Duodenal mucosa (tissue), 2 donors: Measurements from ENCODE around the gene C17orf113.

Experiments
- H3K27ac ChIP-seq: one replicate; pipeline ENCODE4 v1.7.0; 2013; ENCODE audit warnings: low read depth, low read length
- H3K27me3 ChIP-seq, 2 donors: one replicate each; pipeline ENCODE4 v1.7.0; 2013; ENCODE audit warnings: low read length in 2 of 2, control low read depth in 1 of 2; ENCODE audit not compliant: insufficient read depth in 2 of 2, control insufficient read depth in 1 of 2
- H3K36me3 ChIP-seq, 2 donors: one replicate each; pipeline ENCODE4 v1.7.0; 2013; ENCODE audit warnings: low read length in 2 of 2, control low read depth in 1 of 2; ENCODE audit not compliant: insufficient read depth in 2 of 2, control insufficient read depth in 1 of 2
- H3K4me1 ChIP-seq, 2 donors: one replicate each; pipeline ENCODE4 v1.7.0; 2013; ENCODE audit warnings: low read length in 2 of 2, control low read depth in 1 of 2; ENCODE audit not compliant: insufficient read depth in 2 of 2, control insufficient read depth in 1 of 2
- H3K4me3 ChIP-seq, 2 donors: one replicate each; pipeline ENCODE4 v1.7.0; 2013; ENCODE audit warnings: low read length in 2 of 2, low read depth in 1 of 2
- H3K9ac ChIP-seq, 2 donors: one replicate each; pipeline ENCODE4 v1.7.0; 2013; ENCODE audit warnings: low read length in 2 of 2, low read depth in 1 of 2
- H3K9me3 ChIP-seq, 2 donors: one replicate each; pipeline ENCODE4 v1.7.0; 2013; ENCODE audit warnings: low read length in 2 of 2, control low read depth in 1 of 2; ENCODE audit not compliant: control insufficient read depth in 1 of 2

C17orf113 gene

DNA sequence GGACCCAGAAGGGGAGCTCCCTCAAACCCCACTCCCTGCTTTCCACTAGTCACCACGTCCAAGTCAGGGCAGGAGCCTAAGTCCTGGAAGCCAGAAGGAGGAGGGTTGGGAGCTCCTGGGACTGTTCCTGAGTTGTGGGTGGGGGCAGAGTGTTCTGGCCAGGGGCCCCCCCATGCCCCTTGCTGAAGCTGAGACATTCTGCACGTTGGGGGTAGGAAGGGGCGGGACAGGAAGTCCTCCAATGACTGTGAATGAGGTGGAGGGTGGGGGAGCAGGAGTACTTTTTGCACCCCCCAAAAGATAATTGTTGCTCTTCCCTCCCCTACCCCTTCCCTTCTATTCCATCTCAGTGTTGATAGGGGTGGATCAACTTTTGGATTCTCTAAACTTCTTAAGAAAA is 21.4 kb upstream of the C17orf113 start:
- H3K36me3 ChIP-seq = no peaks in the 10 kb centered on the region
- no peak overlapping the region for H3K27ac ChIP-seq
- H3K4me1 ChIP-seq = peaks cover 3 to 4% of the 10 kb centered on the region in 2 donors
- no peaks in the 10 kb centered on the region for H3K9me3 ChIP-seq
- peaks cover 19 to 21% of the 10 kb centered on the region in 2 donors for H3K27me3 ChIP-seq
- peak overlapping the region in 1 of 2 donors; percentile 47 for H3K4me3 ChIP-seq
- H3K9ac ChIP-seq = no peak overlapping the region

- no peak overlapping the region for H3K9ac ChIP-seq
- no peaks in the 10 kb centered on the region for H3K36me3 ChIP-seq
- H3K27ac ChIP-seq = no peak overlapping the region
- H3K9me3 ChIP-seq = no peaks in the 10 kb centered on the region
- H3K4me1 ChIP-seq = peaks cover 3 to 4% of the 10 kb centered on the region in 2 donors
- no peak overlapping the region for H3K4me3 ChIP-seq
- peaks cover 19 to 21% of the 10 kb centered on the region in 2 donors for H3K27me3 ChIP-seq
These were observed 18.6 kb upstream of the C17orf113 start for GRCh38 chr17:42068979-42069378.

- Histone ChIP-seq H3K4me3 (no peak overlapping the region), H3K27ac (no peak overlapping the region), H3K36me3 (no peaks in the 10 kb centered on the region), H3K27me3 (peaks cover 19 to 21% of the 10 kb centered on the region in 2 donors), H3K4me1 (peaks cover 3 to 4% of the 10 kb centered on the region in 2 donors), H3K9ac (no peak overlapping the region), H3K9me3 (no peaks in the 10 kb centered on the region)
These were observed 17.1 kb upstream of the C17orf113 start for GRCh38 chr17:42067371-42068091.

DNA sequence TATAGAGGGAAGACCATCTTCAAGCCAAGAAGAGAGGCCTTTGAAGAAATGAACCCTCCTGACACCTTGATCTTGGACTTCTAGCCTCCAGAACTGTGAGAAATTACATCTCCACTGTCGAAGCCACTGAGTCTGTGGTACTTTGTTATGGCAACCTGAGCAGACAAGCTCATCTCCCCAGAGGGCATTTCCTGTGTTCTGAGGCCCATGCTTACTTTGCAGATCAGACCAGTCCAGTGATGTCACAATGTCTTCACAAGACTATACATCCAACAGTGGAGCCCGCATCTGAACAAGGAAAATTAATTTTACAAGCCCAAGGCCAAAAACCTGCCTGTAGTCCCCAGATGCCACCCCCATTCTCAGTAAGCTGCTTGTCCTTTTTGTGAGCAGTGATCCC is 14.8 kb upstream of the C17orf113 start:
- Histone ChIP-seq H3K27me3 (no peaks in the 10 kb centered on the region), H3K36me3 (no peaks in the 10 kb centered on the region), H3K9me3 (no peaks in the 10 kb centered on the region), H3K4me3 (no peak overlapping the region), H3K27ac (no peak overlapping the region), H3K4me1 (peaks cover 2 to 5% of the 10 kb centered on the region in 2 donors), H3K9ac (no peak overlapping the region)

DNA sequence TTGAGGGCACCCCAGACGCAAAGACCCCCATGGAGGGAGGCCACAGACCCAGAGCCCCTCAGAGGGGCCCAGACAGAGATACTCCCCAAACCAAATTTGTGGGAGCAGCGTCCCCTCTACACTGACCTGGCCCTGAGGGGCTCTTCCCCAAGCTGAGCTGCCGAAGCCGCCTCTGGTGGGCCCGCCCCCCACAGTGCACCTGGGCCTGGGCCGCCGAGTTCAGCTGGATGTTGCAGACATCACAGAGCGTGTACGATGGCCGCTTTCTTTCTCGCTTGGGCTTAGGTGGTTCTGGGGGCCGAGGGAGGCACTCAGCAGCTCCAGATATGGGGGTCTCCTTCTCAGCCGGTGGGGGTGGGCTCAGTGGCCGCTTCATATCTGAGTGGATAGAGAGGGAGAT is 12.3 kb upstream of the C17orf113 start:
- peaks cover 6% of the 10 kb centered on the region in 2 donors for H3K4me1 ChIP-seq
- H3K27ac ChIP-seq = no peak overlapping the region
- H3K36me3 ChIP-seq = no peaks in the 10 kb centered on the region
- H3K9ac ChIP-seq = no peak overlapping the region
- no peaks in the 10 kb centered on the region for H3K27me3 ChIP-seq
- H3K9me3 ChIP-seq = no peaks in the 10 kb centered on the region
- no peak overlapping the region for H3K4me3 ChIP-seq

DNA sequence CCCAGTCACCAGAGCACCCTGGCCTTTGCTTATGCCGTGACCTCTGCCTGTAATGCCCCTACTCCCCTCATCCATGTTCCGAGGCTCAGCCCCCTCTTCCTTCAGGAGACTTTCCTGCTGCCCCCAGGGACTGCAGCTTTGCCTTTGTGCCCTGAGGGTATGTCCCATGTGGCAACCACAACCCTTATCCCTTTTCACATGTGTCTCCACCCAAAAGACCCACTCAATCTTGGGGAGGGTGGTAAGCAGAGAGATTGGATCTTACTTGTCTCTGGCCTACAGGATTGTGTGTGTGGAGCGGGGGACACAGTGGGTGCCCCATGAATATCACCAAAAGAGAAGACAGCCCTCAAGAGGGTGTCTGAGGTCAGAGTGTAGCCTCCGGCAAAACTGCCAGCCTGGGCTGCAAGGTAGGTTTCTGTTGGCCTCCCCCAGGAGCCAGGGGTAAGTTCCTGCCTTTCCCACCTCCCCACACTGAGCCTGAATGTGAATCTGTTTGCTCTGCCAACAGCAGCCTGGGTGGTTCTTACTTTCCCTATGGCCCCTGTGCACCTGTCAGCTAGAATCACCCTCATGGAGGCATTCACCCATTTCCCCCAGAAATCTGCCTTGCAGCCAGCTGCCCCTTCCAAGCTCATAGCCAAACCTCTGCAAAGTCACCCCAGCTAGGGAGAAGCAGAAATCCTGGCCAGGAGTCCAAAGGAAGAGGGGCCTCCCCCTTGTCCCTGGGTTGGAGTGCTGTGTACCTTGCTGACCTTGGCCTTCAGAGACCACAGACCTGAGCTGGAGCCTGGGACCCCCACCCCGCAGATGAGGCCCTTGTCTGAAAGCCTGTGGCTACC is 11.5 kb upstream of the C17orf113 start:
- Histone ChIP-seq H3K27me3 (no peaks in the 10 kb centered on the region), H3K9ac (no peak overlapping the region), H3K27ac (no peak overlapping the region), H3K36me3 (no peaks in the 10 kb centered on the region), H3K9me3 (no peaks in the 10 kb centered on the region), H3K4me3 (no peak overlapping the region), H3K4me1 (peaks cover 3 to 6% of the 10 kb centered on the region in 2 donors)

DNA sequence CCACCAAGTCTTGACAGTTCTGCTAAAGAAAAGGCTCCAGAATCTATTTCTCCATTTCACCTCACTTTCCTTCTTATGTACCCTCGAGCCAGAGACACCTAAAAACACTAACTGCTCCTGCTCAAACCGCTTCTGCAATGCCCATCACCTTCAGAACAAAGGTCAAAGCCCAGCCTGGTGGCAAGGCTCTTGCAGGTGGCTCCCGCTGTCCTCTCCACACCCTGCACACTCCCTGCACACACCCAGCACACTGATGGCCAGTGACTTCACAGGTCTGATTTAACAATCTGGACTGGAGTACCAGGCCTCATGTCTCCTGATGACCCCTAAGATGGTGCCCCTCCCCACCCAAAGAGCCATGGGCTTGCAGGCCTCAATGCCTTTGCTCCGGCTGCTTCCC is 9.8 kb upstream of the C17orf113 start:
- peaks cover 3 to 6% of the 10 kb centered on the region in 2 donors for H3K4me1 ChIP-seq
- no peak overlapping the region for H3K9ac ChIP-seq
- H3K4me3 ChIP-seq = no peak overlapping the region
- H3K36me3 ChIP-seq = no peaks in the 10 kb centered on the region
- H3K27me3 ChIP-seq = no peaks in the 10 kb centered on the region
- no peaks in the 10 kb centered on the region for H3K9me3 ChIP-seq
- no peak overlapping the region for H3K27ac ChIP-seq

DNA sequence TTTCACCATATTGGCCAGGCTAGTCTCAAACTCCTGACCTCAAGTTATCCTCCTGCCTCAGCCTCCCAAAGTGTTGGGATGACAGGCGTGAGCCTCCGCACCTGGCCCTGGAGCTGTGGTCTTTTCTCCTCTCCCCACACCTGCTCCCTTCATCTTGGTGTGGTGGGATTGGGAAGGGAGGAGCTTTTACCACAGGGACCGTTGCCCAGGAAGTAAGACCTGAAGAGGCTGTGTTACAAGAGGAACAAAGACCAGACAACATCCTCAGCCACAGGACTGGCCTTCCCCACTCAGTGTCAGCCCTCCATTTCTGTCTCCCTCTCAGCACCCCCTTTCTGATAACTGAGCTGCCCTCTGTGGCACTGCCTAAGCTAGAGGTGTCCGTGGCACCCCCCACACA is 9.4 kb upstream of the C17orf113 start:
- no peak overlapping the region for H3K9ac ChIP-seq
- no peaks in the 10 kb centered on the region for H3K27me3 ChIP-seq
- no peaks in the 10 kb centered on the region for H3K9me3 ChIP-seq
- H3K4me3 ChIP-seq = no peak overlapping the region
- no peak overlapping the region for H3K27ac ChIP-seq
- H3K4me1 ChIP-seq = peaks cover 3 to 6% of the 10 kb centered on the region in 2 donors
- H3K36me3 ChIP-seq = no peaks in the 10 kb centered on the region

- no peak overlapping the region for H3K9ac ChIP-seq
- H3K27me3 ChIP-seq = peaks cover 12 to 13% of the 10 kb centered on the region in 2 donors
These were observed 7.7 kb upstream of the C17orf113 start for GRCh38 chr17:42058063-42058462.

DNA sequence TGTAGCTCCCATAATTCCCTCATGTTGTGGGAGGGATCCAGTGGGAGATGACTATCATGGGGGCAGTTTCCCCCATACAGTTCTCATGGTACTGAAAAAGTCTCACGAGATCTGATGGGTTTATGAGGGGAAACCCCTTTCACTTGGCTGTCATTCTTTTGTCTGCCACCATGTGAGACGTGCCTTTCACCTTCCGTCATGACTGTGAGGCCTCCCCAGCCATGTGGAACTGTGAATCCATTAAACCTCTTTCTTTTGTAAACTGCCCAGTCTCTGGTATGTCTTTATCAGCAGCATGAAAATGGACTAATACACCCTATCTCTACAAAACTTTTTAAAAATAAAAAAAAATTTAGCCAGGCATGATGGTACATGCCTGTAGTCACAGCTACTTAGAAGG is 6.2 kb upstream of the C17orf113 start:
- no peaks in the 10 kb centered on the region for H3K9me3 ChIP-seq
- H3K27me3 ChIP-seq = peaks cover 17% of the 10 kb centered on the region in 2 donors
- no peaks in the 10 kb centered on the region for H3K36me3 ChIP-seq
- peaks cover 3 to 6% of the 10 kb centered on the region in 2 donors for H3K4me1 ChIP-seq
- no peak overlapping the region for H3K9ac ChIP-seq
- no peak overlapping the region for H3K27ac ChIP-seq
- no peak overlapping the region for H3K4me3 ChIP-seq

More at GRCh38 chr17:42058063-42058462, 7.7 kb upstream of the C17orf113 start:
- no peaks in the 10 kb centered on the region for H3K36me3 ChIP-seq
- no peak overlapping the region for H3K4me3 ChIP-seq
- no peaks in the 10 kb centered on the region for H3K9me3 ChIP-seq
- no peak overlapping the region for H3K27ac ChIP-seq
- H3K4me1 ChIP-seq = peaks cover 3 to 6% of the 10 kb centered on the region in 2 donors
